B cell (primary cell): ENCODE measurements around the gene BCAR3. TPM values are rescaled to one million over a fixed set of nuclear protein-coding genes. Genes with fewer than 3 reads are reported as not detected.

Source experiments
- ATAC-seq: fragments of 200-7000 bp; cut with Tn5 transposase; one replicate; pipeline ENCODE4 v1.10.0; 2021; ENCODE audit warnings: low read depth, mild to moderate bottlenecking, moderate number of reproducible peaks, moderate library complexity
- CTCF ChIA-PET: fragments of 350-600 bp; sonication (Branson Sonifier 250); formaldehyde crosslinking; loops from one replicate; lab custom pipeline; 2021; ENCODE audit warnings: antibody characterized with exemption, inconsistent platforms; lab: Charles Lee
- POLR2A ChIA-PET: fragments of 350-600 bp; sonication (Branson Sonifier 250); formaldehyde crosslinking; loops from one replicate; lab custom pipeline; 2021; ENCODE audit warnings: antibody characterized with exemption; lab: Charles Lee
- DNase-seq: peaks from one replicate; pipeline ENCODE4 v3.0.0; 2013
- H2AFZ ChIP-seq: 2 replicates; pipeline ENCODE4 v1.6.1; 2012; ENCODE audit warnings: mild to moderate bottlenecking, low read depth, low read length; ENCODE audit not compliant: insufficient read depth, poor library complexity, severe bottlenecking
- H3K27ac ChIP-seq, 2 donors: 1 replicate in 1 of 2; 2 replicates in 1 of 2; pipeline ENCODE4 v1.5.1; 2012 to 2013; ENCODE audit warnings: low read length in 2 of 2, mild to moderate bottlenecking in 2 of 2, moderate library complexity in 1 of 2
- H3K27me3 ChIP-seq, 4 experiments: fragments of 200-600 bp in 1 of 4; sonication (generic) in 1 of 4; replicated peaks in 1 of 4; 1 replicate in 2 of 4; 2 replicates in 2 of 4; pipeline versions ENCODE4 v1.6.1 to v1.7.0; 2013 to 2016; ENCODE audit warnings: low read length in 3 of 4, mild to moderate bottlenecking in 2 of 4, mixed read lengths in 1 of 4, moderate library complexity in 1 of 4; ENCODE audit not compliant: insufficient read depth in 4 of 4, control insufficient read depth in 3 of 4; ENCODE audit errors: control extremely low read depth in 1 of 4
- H3K36me3 ChIP-seq, 2 experiments: replicated peaks in 1 of 2; 1 replicate in 1 of 2; 2 replicates in 1 of 2; pipeline versions ENCODE4 v1.6.1 to v1.7.1; 2013; ENCODE audit warnings: low read length in 1 of 2; ENCODE audit not compliant: insufficient read depth in 2 of 2, control insufficient read depth in 1 of 2; ENCODE audit errors: control extremely low read depth in 1 of 2, extremely low read depth in 1 of 2
- H3K4me1 ChIP-seq, 2 donors: fragments of 200-600 bp in 1 of 2; sonication (generic) in 1 of 2; 1 replicate in 1 of 2; 2 replicates in 1 of 2; pipeline versions ENCODE4 v1.5.1 to v1.6.1; 2013 to 2017; ENCODE audit warnings: low read length in 2 of 2; ENCODE audit not compliant: control insufficient read depth in 2 of 2, insufficient read depth in 2 of 2
- H3K4me2 ChIP-seq: replicated peaks from 2 replicates; pipeline ENCODE3; 2012; ENCODE audit warnings: mild to moderate bottlenecking, low read depth, low read length; ENCODE audit not compliant: poor library complexity, severe bottlenecking
- H3K4me3 ChIP-seq, 5 experiments: fragments of 200-600 bp in 1 of 5; sonication (generic) in 1 of 5; 1 replicate in 3 of 5; 2 replicates in 2 of 5; pipeline versions ENCODE4 v1.5.1 to v1.7.0; 2011 to 2016; ENCODE audit warnings: low read length in 4 of 5, mild to moderate bottlenecking in 4 of 5, low read depth in 2 of 5, control low read depth in 1 of 5, moderate library complexity in 1 of 5; ENCODE audit not compliant: insufficient read depth in 1 of 5; ENCODE audit errors: control extremely low read depth in 1 of 5, extremely low read depth in 1 of 5
- H3K79me2 ChIP-seq: fragments of 200-600 bp; sonication (generic); one replicate; pipeline ENCODE4 v1.6.0; 2016; ENCODE audit warnings: low read length; ENCODE audit not compliant: control insufficient read depth, insufficient read depth
- H3K9ac ChIP-seq: fragments of 200-600 bp; sonication (generic); 2 replicates; pipeline ENCODE4 v1.6.1; 2017; ENCODE audit warnings: mild to moderate bottlenecking, low read length, moderate library complexity
- H3K9me3 ChIP-seq, 3 donors: one replicate each; pipeline versions ENCODE4 v1.6.1 to v1.7.1; 2013; ENCODE audit warnings: low read length in 2 of 3; ENCODE audit not compliant: control insufficient read depth in 2 of 3, insufficient read depth in 1 of 3; ENCODE audit errors: control extremely low read depth in 1 of 3
- H4K20me1 ChIP-seq: 2 replicates; pipeline ENCODE4 v1.6.0; 2012; ENCODE audit warnings: mild to moderate bottlenecking, low read length; ENCODE audit not compliant: insufficient read depth, control insufficient read depth, poor library complexity, severe bottlenecking
- H3K27ac Mint-ChIP-seq: one replicate; pipeline ENCODE4 v1.8.0; 2021; ENCODE audit warnings: mixed read lengths
- H3K27me3 Mint-ChIP-seq: one replicate; pipeline ENCODE4 v1.8.0; 2021; ENCODE audit warnings: mixed read lengths
- H3K4me1 Mint-ChIP-seq: one replicate; pipeline ENCODE4 v1.8.0; 2021; ENCODE audit warnings: mixed read lengths
- H3K4me3 Mint-ChIP-seq: one replicate; pipeline ENCODE4 v1.8.0; 2021; ENCODE audit warnings: mixed read lengths
- H3K9me3 Mint-ChIP-seq: one replicate; pipeline ENCODE4 v1.8.0; 2022; ENCODE audit warnings: mixed read lengths; ENCODE audit not compliant: insufficient read depth
- EZH2 ChIP-seq: IDR thresholded peaks from 2 replicates; pipeline ENCODE4 v1.6.1; 2012; ENCODE audit warnings: borderline replicate concordance, low read depth, mild to moderate bottlenecking, moderate library complexity, low read length; ENCODE audit not compliant: insufficient read depth, poor library complexity, severe bottlenecking
- WGBS: methylation state at CpG from one replicate; pipeline ENCODE4 v1.1.5; 2013; ENCODE audit warnings: missing lambda C conversion rate; ENCODE audit not compliant: insufficient coverage; 5-methylcytosine and 5-hydroxymethylcytosine counted together
- intact Hi-C: fragments of 100-400 bp; cut with micrococcal nuclease; formaldehyde crosslinking; loops from one replicate; pipeline ENCODE4 v1.10.0; 2022
- polyA plus RNA-seq: library from polyadenylated mRNA; depleted of rRNA; stranded (reverse); fragments of >200 nt; gene quantifications from 2 replicates; pipeline ENCODE4 v1.2.3, GENCODE V29; 2012
- total RNA-seq, 2 donors: library from RNA; stranded (reverse); fragments of 120-200 nt in 1 of 2; gene quantifications; 1 replicate in 1 of 2; 2 replicates in 1 of 2; pipeline versions ENCODE4 v1.2.3 to v1.2.4, GENCODE V29; 2013 to 2022
- TF ChIP-seq, protein P1 (sequence below): fragments of 200-600 bp; IDR thresholded peaks from one replicate; pipeline ENCODE4 v1.8.0; 2022; ENCODE audit warnings: antibody characterized with exemption, mild to moderate bottlenecking

Gene BCAR3
- total and polyA plus RNA-seq, 2 donors (not counting 1 experiment from before 2014, with no cell fraction given) = 6.7 to 13.0 TPM

- H3K27ac Mint-ChIP-seq = peak overlapping the region; percentile 41
- H3K27ac ChIP-seq = no peak overlapping the region
- no peak overlapping the region for H3K4me3 ChIP-seq
- H3K4me1 ChIP-seq = peaks cover 75 to 79% of the 10 kb centered on the region in 2 donors
- H3K4me1 Mint-ChIP-seq = peaks cover 74% of the 10 kb centered on the region
- no peaks in the 10 kb centered on the region for H4K20me1 ChIP-seq
- DNase-seq (no peak), ATAC-seq (no peak)
- ChIA-PET POLR2A (interaction anchor here (1.0 kb wide), 1 partner anchor 13 kb away, joined by 4 read pairs; no protein-coding TSS in a partner anchor), CTCF (interaction anchor here (0.6 to 2.5 kb wide), 8 partner anchors 10 to 108 kb away, joined by 3 to 9 read pairs (median 5); partner anchors contain the start of gene BCAR3)
- peak overlapping the region; percentile 16 for H3K4me2 ChIP-seq
- no peaks in the 10 kb centered on the region for H3K27me3 ChIP-seq
- intact Hi-C loops = loop anchor here (10.0 kb wide), 1 partner anchor 199 kb away; the partner anchor contains the start of gene GCLM
- H3K4me3 Mint-ChIP-seq = no peak overlapping the region
- H3K27me3 Mint-ChIP-seq = no peaks in the 10 kb centered on the region
- TF ChIP-seq, protein P1, sequence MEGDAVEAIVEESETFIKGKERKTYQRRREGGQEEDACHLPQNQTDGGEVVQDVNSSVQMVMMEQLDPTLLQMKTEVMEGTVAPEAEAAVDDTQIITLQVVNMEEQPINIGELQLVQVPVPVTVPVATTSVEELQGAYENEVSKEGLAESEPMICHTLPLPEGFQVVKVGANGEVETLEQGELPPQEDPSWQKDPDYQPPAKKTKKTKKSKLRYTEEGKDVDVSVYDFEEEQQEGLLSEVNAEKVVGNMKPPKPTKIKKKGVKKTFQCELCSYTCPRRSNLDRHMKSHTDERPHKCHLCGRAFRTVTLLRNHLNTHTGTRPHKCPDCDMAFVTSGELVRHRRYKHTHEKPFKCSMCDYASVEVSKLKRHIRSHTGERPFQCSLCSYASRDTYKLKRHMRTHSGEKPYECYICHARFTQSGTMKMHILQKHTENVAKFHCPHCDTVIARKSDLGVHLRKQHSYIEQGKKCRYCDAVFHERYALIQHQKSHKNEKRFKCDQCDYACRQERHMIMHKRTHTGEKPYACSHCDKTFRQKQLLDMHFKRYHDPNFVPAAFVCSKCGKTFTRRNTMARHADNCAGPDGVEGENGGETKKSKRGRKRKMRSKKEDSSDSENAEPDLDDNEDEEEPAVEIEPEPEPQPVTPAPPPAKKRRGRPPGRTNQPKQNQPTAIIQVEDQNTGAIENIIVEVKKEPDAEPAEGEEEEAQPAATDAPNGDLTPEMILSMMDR = no peak
- no peak for TF ChIP-seq EZH2
- no peaks in the 10 kb centered on the region for H3K79me2 ChIP-seq
- H3K9me3 Mint-ChIP-seq = no peaks in the 10 kb centered on the region
- H3K9ac ChIP-seq = no peak overlapping the region
- H3K9me3 ChIP-seq = no peaks in the 10 kb centered on the region
- no peak overlapping the region for H2AFZ ChIP-seq
- WGBS = 100% methylated on average over 2 of the region's 3 CpGs
- no peaks in the 10 kb centered on the region for H3K36me3 ChIP-seq
Measured at GRCh38 chr1:93705892-93706500, 24.4 kb upstream of the BCAR3 start.

DNA sequence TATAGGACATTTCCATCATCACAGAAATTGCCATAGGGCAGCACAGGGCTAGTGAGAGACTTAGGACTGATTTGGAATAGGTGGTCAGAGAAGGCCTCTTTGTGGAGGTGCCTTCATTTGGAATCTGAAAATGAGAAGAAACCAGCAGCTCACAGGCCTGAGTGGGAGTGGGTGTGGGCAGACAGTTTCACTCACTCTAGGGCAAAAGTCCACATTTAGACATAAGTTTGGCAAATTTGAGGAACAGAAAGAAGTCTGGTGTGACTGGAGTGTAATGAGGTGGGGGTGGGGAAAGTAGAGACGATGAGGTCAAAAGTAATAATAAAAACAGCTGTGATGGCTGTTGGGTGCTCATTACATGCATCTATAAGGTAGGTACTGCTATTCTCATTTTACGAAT lies 22.4 kb upstream of the BCAR3 start:
- peak overlapping the region; percentile 85 for H3K27ac Mint-ChIP-seq
- intact Hi-C loops = loop anchor here (1.0 to 10.0 kb wide), 2 partner anchors 45 to 201 kb away; partner anchors contain the start of gene GCLM
- no peak for TF ChIP-seq EZH2
- TF ChIP-seq, protein P1 = no peak
- POLR2A ChIA-PET = interaction anchor here (0.6 to 1.8 kb wide), 4 partner anchors 9 to 746 kb away, joined by 3 to 9 read pairs (median 5); partner anchors contain the start of gene BCAR3
- peaks cover 70 to 78% of the 10 kb centered on the region in 2 donors for H3K4me1 ChIP-seq
- H3K4me2 ChIP-seq = peak overlapping the region; percentile 66
- no CpG with 5 or more reads among the region's 2 CpGs for WGBS
- H3K36me3 ChIP-seq = no peaks in the 10 kb centered on the region
- peak overlapping the region in 1 of 5 experiments; percentile 1 for H3K4me3 ChIP-seq
- H3K9me3 ChIP-seq = no peaks in the 10 kb centered on the region
- no peaks in the 10 kb centered on the region for H3K79me2 ChIP-seq
- peak overlapping the region; percentile 61 for H3K4me3 Mint-ChIP-seq
- no peaks in the 10 kb centered on the region for H4K20me1 ChIP-seq
- H3K27ac ChIP-seq = peak overlapping the region; percentile 47 to 66
- peak overlapping the region; percentile 28 for H3K9ac ChIP-seq
- no peaks in the 10 kb centered on the region for H3K27me3 Mint-ChIP-seq
- peaks cover 76% of the 10 kb centered on the region for H3K4me1 Mint-ChIP-seq
- CTCF ChIA-PET = interaction anchor here (0.7 to 3.5 kb wide), 11 partner anchors 8 to 175 kb away, joined by 3 to 14 read pairs (median 4); partner anchors contain the start of genes BCAR3 and DNTTIP2
- ATAC-seq = peak; percentile 74
- no peak overlapping the region for H2AFZ ChIP-seq
- no peaks in the 10 kb centered on the region for H3K27me3 ChIP-seq
- peak; percentile 78 for DNase-seq
- no peaks in the 10 kb centered on the region for H3K9me3 Mint-ChIP-seq
